Measurements from ENCODE around the gene IFT122.
"Not testable (repeated sequence)": the region's sequence is repeated elsewhere in the genome, so short reads cannot be mapped to it uniquely, and the experiment has no call there.

IFT122 gene

GRCh38 chr3:129439817-129440617 lies at the start of gene IFT122, which contains the start of gene MBD4:
TSS of gene IFT122 (plus strand) at chr3:129440224. CDS start at chr3:129440331, 107 bp downstream.
TSS of gene MBD4 (minus strand) at chr3:129439948. CDS start at chr3:129439833, 115 bp downstream.
- peak; percentile 98 for DNase-seq

GRCh38 chr3:129391583-129391982 lies 48.4 kb upstream of the IFT122 start:
- DNase-seq: not testable (repeated sequence)

- not testable (repeated sequence) for DNase-seq
These were observed 47.7 kb upstream of the IFT122 start for GRCh38 chr3:129392106-129392887.

GRCh38 chr3:129393271-129393670 lies 46.8 kb upstream of the IFT122 start:
- DNase-seq: no peak

GRCh38 chr3:129393760-129394564 lies 46.1 kb upstream of the IFT122 start:
- DNase-seq: not testable (repeated sequence)

GRCh38 chr3:129398803-129399144 lies 41.2 kb upstream of the IFT122 start:
- DNase-seq: no peak

GRCh38 chr3:129399145-129399894 lies 40.7 kb upstream of the IFT122 start:
- peak; percentile 92 for DNase-seq

- no peak for DNase-seq
These were observed 40.1 kb upstream of the IFT122 start for GRCh38 chr3:129399895-129400357.

- DNase-seq: no peak
These were observed 37.8 kb upstream of the IFT122 start for GRCh38 chr3:129402210-129402609.

- no peak for DNase-seq
These were observed 37.4 kb upstream of the IFT122 start for GRCh38 chr3:129402616-129403015.

- DNase-seq: no peak
These were observed 36.6 kb upstream of the IFT122 start for GRCh38 chr3:129403450-129403849.

GRCh38 chr3:129404130-129404529 lies 35.9 kb upstream of the IFT122 start:
- DNase-seq: no peak

- DNase-seq: no peak
These were observed 35.4 kb upstream of the IFT122 start for GRCh38 chr3:129404610-129405009.

GRCh38 chr3:129409541-129409940 lies 30.5 kb upstream of the IFT122 start:
- no peak for DNase-seq

- DNase-seq: no peak
These were observed 29.1 kb upstream of the IFT122 start for GRCh38 chr3:129410971-129411370.

GRCh38 chr3:129412542-129413198 lies 27.4 kb upstream of the IFT122 start:
- no peak for DNase-seq

- DNase-seq: not testable (repeated sequence)
These were observed 26.8 kb upstream of the IFT122 start for GRCh38 chr3:129413238-129413637.

GRCh38 chr3:129413687-129414506 lies 26.1 kb upstream of the IFT122 start:
- DNase-seq: no peak

GRCh38 chr3:129415378-129415777 lies 24.6 kb upstream of the IFT122 start:
- no peak for DNase-seq

GRCh38 chr3:129415830-129416229 lies 24.2 kb upstream of the IFT122 start:
- DNase-seq: no peak

- no peak for DNase-seq
These were observed 23.6 kb upstream of the IFT122 start for GRCh38 chr3:129416415-129416814.
